HG03378 (cell line): ENCODE measurements around the gene PI3.

ENCODE experiments used
- ATAC-seq: cut with Tn5 transposase; IDR thresholded peaks from one replicate; pipeline ENCODE4 v1.9.1; 2021; ENCODE audit warnings: mild to moderate bottlenecking, moderate library complexity; ENCODE audit not compliant: unreplicated experiment

Gene PI3

DNA sequence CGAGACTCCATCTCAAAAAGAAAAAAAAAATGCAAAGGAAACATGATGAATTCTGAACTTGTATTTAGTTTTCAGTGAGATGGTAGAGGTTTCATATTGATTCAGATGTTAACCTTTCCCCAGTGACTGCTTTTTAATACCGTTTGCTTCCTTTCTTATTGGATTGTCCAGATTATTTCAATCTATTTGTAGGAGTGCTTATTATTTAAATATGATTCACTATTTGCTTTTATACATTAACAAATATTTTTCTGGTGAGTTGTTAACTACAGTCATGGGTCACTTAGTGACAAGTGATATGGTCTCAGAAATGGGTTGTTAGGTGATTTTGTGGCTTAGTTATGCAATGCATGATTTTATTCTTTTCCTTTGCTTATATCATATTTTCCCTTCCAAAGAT lies 8.4 kb downstream of the PI3 start:
- ATAC-seq: no peak

DNA sequence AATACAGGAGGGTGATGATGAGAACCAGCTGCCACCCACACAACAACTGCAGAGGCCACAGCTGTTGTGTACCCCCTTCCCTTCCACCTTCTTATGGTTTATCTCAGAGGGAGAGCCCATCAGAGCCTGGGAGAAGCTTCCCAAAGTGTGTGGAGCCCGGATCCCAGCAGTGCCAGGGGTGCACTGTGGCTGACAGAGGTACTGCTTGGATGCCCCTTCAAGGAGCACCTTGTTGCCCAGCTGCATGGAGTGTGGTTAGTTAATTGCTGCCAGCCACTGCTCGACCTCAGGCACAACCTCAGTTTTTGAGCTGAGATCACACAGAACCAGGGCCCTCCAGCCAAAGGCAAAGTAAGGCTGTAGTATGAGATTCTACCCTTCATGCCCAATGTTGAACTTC lies 13.0 kb downstream of the PI3 start:
- ATAC-seq: no peak

DNA sequence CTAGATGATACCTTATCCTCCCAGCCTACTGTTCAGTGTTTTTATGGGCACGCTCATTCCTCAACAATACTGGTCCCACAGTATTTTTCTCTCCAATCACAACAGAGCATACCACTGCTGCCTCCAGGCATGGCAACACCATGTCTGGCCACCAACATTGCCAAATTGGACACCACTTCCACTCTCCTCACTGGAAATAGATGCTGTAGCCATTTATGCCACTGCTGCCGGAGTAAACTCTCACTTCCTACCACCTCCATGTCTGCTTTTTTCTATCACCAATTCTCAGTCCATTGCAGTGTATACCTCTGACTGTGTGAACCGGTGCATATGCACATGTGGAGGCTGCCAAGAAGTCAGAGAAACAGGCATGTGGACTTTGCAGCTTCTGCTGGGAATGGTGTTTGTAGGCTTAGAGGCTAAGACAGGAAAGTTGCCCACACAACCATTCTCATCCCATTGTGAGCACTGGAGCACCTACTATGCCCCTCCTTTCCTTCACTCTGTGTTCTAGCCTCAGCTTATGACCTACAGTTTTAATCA lies 14.4 kb downstream of the PI3 start:
- no peak for ATAC-seq

DNA sequence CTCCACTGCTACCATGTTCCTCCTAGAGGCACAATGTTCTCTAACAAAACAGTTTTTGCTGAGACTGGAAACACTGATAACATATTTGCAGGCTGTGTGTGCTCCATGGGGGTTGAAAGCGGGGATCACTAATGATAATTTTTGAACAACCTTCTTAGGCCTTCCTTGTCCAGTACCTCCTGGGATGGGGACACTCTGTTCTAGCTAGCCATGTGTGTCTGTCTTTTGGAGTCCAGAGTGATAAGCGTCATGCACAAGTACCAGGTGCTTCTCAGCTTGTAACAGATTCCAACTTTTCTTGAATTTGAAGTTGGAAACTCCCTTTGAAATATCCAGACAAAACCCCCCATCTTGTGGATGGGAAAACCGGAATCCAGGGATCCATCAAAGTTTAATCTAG lies 15.2 kb downstream of the PI3 start:
- no peak for ATAC-seq

DNA sequence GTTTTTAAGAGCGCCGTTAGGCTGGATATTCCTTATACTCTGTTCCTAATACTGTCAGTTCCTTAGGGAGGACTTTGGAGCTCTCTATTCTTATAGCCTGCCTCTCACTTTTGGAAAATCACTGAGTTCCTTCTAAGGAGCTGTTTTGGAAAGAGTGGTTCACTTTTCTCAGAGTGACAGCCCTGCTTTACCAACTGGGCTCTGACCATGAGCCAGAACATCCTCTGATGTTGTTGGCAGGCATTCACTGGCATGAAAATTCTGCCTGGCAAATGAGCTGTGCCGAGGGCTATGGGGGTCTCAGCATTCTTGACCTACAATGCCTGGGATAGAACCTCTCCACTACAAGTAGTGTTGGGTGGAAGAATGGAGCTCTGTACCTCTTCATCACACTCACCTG lies 17.2 kb downstream of the PI3 start:
- no peak for ATAC-seq

DNA sequence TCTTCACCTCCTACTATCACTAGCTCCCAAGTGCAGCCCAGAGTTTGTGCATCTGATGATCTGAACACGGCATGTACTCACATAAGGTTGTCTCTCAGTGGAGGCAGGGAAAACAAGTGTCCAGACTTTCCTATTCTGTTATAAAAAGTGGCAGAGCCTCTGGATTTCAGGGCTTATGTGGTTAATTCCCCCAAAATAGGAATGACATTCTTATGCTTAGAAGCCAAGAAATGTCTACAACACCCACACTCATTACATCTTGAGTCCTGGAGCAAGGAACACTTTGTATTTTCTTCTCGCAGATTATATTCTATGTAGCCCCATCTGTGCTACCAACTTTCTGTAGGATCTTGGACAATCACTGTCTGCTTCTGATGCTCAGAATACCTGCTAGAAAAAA lies 18.6 kb downstream of the PI3 start:
- no peak for ATAC-seq

DNA sequence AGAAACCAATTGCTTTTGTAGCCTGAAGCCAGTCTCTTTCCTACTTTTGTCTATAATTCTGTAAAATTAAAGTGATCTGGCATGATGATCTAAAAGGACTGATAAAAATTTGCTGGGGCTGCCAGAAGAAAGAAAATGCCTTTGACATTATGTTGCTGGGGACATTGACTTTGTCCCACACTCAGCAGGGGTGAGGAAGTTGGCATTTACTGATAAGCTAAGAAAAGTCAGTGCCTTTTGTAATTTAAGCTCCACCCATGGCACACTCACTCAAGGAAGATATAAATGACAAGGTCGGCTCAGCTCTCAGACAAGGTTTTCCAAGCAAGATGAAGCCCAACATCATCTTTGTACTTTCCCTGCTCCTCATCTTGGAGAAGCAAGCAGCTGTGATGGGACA lies 32.0 kb downstream of the PI3 start, which contains the start of gene SEMG1:
SEMG1 (plus strand) TSS at position 309 of the 400 bp plus-strand sequence; CDS start at position 330, 21 bp downstream.
- ATAC-seq: no peak

DNA sequence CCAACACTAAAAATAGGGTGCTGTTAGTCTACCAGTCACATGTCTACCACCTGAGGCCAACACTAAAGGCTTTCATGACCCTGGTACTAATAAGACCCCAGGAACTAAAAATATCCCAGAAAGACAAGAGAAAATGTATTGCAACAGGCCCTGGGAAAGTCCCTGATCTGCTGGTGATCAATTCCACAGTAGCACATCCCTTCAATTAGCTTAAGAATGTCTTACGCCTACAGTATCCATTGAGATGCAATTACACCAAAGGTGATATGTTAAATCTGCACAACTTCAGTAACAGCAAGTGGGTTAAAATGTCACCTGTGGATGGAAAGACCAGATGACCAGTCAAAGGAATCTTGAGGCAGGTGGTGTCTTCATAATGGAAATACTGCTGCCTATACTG lies 35.2 kb downstream of the PI3 start:
- ATAC-seq: no peak

DNA sequence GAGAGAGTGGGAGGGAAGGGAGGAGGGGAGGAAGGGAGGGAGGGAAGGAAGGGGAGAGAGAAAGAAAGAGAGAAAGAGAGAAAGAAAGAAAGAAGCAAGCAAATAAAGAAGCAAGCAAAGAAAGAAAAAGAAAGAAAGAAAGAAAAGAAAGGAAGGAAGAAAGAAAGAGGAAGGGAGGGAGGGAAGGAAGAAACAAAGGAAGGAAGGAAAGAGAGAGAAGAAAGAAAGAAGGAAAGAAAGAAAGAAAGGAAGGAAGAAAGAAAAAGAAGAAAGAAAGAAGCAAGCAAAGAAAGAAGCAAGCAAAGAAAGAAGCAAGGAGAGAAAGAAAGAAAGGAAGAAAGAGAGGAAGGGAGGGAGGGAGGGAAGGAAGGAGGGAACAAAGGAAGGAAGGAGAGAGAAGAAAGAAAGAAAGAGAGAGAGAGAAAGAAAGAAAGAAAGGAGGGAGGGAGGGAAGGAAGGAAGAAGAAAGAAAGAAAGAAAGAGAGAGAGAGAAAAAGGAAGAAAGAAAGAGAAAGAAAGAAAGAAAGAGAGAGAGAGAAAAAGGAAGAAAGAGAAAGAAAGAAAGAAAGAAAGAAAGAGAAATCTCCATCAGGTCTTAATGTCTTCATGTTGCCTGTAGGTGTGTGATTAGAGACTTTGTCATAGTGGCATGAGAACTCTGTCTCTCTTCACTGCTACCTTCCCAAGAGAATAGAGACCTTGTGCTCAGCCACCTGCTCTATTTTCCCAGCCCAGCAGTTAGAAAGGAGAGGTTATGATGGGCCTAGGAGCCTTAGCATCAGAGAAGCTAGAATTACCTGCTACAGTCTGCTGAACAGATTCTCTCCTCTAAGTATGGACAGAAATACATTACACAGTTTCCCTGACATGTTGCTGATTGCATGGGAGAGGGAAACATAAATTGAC lies 37.1 kb downstream of the PI3 start:
- no peak for ATAC-seq

DNA sequence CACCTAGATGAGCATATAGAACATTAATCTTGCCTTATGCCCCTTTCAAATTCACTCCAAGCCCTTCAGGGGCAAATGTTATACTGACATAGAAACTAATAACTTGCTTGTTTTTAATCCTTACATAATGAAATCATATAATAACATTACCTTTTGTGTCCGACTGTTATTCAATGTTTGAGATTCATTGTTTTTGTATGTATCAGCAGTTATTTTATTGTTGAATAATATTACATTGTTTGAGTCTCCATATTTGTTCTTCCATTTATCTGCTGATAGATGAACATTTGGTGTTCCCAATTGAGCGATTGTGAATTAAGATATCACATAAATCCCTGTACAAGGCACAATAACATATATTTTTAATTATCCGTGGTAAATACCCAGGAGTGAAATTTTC lies 38.1 kb downstream of the PI3 start:
- no peak for ATAC-seq

DNA sequence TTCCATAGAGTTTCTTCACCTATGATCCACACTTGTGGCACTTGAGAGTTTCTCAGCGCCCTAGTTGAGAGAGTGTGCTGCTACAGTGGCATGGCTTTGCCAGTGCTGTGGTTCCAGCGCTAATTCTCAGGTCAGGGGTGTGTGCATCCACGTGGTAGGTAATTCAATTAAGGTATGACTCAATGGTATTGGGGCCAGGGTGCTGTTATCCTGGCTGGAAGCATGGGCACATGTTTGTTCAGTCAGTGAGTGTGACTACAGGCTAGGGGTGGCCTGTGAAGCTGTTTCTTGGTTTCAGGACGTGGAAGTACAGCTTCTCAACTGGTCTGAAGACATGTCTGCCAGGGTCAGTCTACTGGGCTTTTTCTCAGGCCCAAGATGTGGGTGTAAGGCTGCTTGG lies 43.4 kb downstream of the PI3 start:
- ATAC-seq: no peak

DNA sequence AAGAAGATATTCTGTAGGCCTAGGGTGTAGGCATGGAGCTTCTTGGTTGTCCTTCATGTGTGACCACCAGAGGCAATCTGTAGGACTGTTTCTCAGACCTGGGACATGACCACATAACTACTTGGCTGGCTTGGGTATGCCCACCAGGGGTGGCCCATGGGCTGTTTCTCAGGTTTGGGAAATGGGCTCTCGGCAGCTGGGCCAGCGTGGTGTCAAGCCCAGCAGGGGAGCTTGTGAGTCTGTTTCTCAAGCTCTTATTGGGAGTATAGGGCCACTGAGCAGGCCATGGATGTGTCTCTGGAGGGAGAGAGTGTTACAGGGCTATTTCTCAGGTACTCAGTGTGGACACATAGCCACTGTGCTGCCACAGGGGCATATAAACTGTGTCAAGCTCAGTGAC lies 43.9 kb downstream of the PI3 start:
- ATAC-seq: no peak

DNA sequence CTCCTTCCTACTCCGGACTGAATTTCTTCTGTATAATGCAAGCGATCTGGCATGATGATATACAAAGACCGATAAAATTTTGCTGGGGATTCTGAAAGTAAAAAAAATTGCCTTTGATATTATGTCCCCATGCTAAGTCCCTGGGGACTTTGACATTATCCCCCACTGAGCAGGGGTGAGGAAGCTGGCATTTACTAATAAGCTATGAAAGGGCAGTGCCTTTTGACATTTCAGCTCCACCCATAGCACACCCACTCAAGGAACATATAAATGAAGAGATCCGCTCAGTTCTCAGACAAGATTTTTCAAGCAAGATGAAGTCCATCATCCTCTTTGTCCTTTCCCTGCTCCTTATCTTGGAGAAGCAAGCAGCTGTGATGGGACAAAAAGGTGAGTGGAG lies 46.4 kb downstream of the PI3 start, which contains the start of gene SEMG2:
SEMG2 (plus strand) TSS at position 298 of the 400 bp plus-strand sequence; CDS start at position 315, 17 bp downstream.
- no peak for ATAC-seq

DNA sequence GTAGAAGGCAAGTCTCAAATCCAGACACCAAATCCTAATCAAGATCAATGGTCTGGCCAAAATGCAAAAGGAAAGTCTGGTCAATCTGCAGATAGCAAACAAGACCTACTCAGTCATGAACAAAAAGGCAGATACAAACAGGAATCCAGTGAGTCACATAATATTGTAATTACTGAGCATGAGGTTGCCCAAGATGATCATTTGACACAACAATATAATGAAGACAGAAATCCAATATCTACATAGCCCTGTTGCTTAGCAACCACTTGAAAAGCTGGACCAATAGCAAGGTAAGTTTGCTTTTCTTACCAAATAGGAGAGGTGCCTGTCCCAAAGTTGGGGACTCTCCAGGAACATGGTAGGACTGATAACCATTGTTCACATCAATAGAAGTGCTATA lies 48.4 kb downstream of the PI3 start:
- no peak for ATAC-seq
